GM13977 (cell line): ENCODE results near the gene REV1.

Experiments used
- DNase-seq: peaks from one replicate; pipeline ENCODE4 v3.0.0; 2012; ENCODE audit warnings: low spot score
- in situ Hi-C: fragments of 300-500 bp; cut with MboI; formaldehyde crosslinking; loops from one replicate; pipeline ENCODE4 v1.12.0; 2022; ENCODE audit warnings: low sequenced_read_pairs, low pct_unique_long_range_greater_than_20kb, mixed read lengths, inconsistent platforms; ENCODE audit not compliant: unreplicated experiment
- TF ChIP-seq, protein P1 (sequence below): IDR thresholded peaks from 2 replicates; pipeline ENCODE4 v1.5.1; 2012; ENCODE audit warnings: mild to moderate bottlenecking, control low read depth; ENCODE audit not compliant: insufficient read depth; ENCODE audit errors: extremely low read depth, missing control alignments

The REV1 gene

DNA sequence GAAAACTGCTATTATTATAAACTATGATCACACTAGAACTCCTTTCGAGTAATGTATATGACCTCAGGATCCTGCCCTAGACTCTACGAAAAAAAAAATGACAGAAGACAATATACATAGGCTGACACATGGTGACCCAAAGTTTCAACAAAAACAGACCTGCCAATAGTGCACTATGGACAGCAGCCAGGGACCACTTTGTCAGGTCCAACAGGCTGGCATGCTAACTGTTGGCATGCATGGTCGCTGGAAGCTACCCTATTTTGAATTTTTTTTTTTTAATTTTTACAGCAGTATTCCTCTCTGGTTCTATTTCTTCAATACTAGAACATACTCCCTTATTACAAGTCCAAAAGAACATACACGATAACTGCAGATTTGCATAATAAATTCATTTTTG lies 38.1 kb downstream of the REV1 start:
- TF ChIP-seq, protein P1, sequence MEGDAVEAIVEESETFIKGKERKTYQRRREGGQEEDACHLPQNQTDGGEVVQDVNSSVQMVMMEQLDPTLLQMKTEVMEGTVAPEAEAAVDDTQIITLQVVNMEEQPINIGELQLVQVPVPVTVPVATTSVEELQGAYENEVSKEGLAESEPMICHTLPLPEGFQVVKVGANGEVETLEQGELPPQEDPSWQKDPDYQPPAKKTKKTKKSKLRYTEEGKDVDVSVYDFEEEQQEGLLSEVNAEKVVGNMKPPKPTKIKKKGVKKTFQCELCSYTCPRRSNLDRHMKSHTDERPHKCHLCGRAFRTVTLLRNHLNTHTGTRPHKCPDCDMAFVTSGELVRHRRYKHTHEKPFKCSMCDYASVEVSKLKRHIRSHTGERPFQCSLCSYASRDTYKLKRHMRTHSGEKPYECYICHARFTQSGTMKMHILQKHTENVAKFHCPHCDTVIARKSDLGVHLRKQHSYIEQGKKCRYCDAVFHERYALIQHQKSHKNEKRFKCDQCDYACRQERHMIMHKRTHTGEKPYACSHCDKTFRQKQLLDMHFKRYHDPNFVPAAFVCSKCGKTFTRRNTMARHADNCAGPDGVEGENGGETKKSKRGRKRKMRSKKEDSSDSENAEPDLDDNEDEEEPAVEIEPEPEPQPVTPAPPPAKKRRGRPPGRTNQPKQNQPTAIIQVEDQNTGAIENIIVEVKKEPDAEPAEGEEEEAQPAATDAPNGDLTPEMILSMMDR: no peak
- DNase-seq: no peak
- in situ Hi-C loops: no loop called here

DNA sequence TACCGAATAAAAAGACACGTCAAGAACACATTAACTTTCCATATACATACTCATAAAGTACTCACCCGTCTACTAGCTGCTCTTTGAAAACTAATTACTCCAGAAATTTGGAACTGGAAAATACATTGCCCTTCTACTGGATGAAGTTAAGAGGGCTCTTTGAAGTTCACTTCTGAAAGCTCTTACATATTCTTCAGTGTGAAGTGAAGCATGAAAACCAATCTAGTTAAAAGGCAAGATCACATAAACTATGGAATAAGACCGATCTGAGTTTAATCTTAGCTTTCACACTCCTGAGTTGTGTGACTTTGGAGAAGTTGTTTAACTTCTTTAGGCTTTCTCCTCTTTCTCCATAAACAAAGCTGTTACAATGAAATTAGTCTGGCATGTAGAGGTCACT lies 38.5 kb downstream of the REV1 start:
- DNase-seq: no peak
- TF ChIP-seq, protein P1: no peak
- in situ Hi-C loops: no loop called here

DNA sequence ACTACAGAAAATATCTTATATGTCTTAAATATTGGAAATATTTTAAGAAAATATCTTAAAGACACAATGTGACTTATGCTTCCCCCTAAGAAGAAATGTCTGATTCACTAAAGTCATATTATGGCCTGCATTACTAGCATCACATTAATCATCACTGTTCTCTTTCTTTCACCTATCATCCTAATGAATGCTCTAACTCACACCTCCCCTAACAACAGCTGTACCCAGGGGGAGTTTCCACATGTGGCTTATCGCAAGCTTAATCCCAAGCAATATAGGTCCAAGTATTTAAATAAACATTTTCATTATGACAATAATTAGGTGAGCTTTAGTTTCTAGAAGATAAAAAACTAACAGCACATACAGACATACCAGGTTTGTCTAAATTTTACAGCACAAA lies 39.6 kb downstream of the REV1 start:
- in situ Hi-C loops: no loop called here

DNA sequence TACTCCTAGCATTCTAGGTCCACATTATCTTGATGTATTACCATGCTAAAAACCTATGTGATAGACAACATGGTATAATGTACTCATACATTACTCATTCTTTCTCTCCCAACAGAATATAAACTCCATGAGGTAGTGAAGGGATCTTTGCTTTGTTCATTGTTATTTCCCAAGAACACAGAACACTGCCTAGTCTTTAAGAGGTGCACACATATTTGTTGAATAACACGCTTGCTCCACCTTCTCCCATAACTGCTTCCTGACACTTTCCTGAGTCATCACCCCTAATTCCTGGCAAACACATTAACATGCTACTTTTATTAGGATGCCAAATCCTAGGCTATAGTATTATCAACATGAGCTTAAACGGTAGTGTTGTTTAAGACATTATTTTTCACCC lies 41.3 kb downstream of the REV1 start:
- DNase-seq: no peak
- TF ChIP-seq, protein P1: no peak
- in situ Hi-C loops: no loop called here

More for the DNA sequence above, 39.6 kb downstream of the REV1 start:
- TF ChIP-seq, protein P1: no peak
- no peak for DNase-seq

DNA sequence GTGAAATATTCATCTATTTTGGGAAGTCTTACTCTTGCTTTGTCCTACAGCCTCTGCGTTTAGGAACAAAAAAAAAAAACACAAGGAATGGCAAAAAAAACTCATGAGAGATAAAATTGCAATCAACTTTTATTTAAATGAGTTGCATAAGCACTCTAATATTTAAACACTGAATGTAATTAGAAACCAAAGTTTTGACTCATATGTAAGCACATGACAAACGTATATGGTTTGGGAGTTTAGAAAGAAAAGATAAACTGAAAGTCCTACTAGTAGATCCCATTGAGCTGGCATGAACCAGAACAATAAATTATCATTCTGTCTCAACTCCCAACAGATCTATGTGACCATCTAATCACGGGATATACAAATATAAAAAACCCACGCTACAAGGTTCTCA lies 44.8 kb downstream of the REV1 start:
- DNase-seq: no peak
- TF ChIP-seq, protein P1: no peak
- in situ Hi-C loops: no loop called here

DNA sequence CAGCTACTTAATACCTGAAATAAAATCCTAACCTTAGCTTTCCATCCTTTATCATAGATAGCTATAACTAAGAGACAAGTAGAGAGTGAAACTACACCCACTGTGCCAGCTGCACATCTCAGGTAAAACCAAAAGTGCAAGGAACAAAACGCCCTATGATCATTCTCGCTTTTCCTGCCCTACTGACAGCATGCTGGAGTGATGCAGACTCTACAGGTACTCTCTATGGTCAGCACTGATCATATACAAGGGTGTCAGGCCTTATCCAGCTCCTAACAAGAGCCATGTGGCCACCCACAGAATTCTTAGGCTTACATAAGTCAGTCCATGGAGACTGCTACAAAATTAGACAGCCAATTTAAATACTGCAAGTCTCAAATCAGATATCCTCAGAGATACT lies 45.6 kb downstream of the REV1 start:
- no peak for DNase-seq
- in situ Hi-C loops: no loop called here
- TF ChIP-seq, protein P1: no peak

DNA sequence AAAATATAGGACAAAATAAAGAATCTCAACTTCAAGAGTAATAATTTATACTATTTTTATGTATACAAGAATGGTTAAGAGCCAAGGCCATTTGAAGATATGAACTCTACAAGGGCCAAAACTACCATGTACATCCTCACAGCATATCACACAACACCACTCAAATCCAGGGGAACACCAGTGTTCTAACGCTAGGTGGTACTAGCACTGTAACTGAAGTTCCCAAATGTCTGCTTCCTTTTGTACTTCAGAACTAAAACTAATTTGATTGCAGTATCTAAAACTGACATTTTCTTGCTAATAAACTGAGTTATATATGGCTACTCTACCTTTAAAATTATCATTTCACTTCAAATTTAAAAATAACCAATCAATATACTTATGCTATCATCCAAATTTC lies 47.0 kb downstream of the REV1 start:
- TF ChIP-seq, protein P1: no peak
- in situ Hi-C loops: no loop called here
- DNase-seq: no peak
